MM.1S (cell line): ENCODE results near the gene LTB.

ENCODE experiments used
- DNase-seq: peaks from one replicate; pipeline ENCODE4 v3.0.0-alpha.2; 2015
- H2AFZ ChIP-seq: fragments of 300-600 bp; sonication (generic); 2 replicates; pipeline ENCODE4 v1.6.0; 2016; ENCODE audit warnings: antibody characterized with exemption, low read length
- H3F3A ChIP-seq: fragments of 300-600 bp; sonication (generic); 2 replicates; pipeline ENCODE4 v1.6.1; 2016; ENCODE audit warnings: mild to moderate bottlenecking, antibody characterized with exemption, low read length, moderate library complexity, mixed read lengths; ENCODE audit not compliant: insufficient read depth
- H3K27ac ChIP-seq: fragments of 300-600 bp; sonication (generic); 2 replicates; pipeline ENCODE4 v1.5.1; 2016; ENCODE audit warnings: mild to moderate bottlenecking, low read length
- H3K27me3 ChIP-seq: fragments of 300-600 bp; sonication (generic); replicated peaks from 2 replicates; pipeline ENCODE4 v1.6.0; 2016; ENCODE audit warnings: low read length; ENCODE audit not compliant: insufficient read depth
- H3K36me3 ChIP-seq: fragments of 300-600 bp; sonication (generic); replicated peaks from 2 replicates; pipeline ENCODE4 v1.6.1; 2016; ENCODE audit warnings: mild to moderate bottlenecking, low read length, mixed read lengths; ENCODE audit not compliant: insufficient read depth
- H3K4me1 ChIP-seq: fragments of 300-600 bp; sonication (generic); 2 replicates; pipeline ENCODE4 v1.6.1; 2016; ENCODE audit warnings: low read length, mixed read lengths
- H3K4me2 ChIP-seq: fragments of 300-600 bp; sonication (generic); 2 replicates; pipeline ENCODE4 v1.6.0; 2016; ENCODE audit warnings: low read depth, low read length
- H3K4me3 ChIP-seq: fragments of 300-600 bp; sonication (generic); 2 replicates; pipeline ENCODE4 v1.5.1; 2016; ENCODE audit warnings: low read length, mixed read lengths
- H3K79me2 ChIP-seq: fragments of 300-600 bp; sonication (generic); 2 replicates; pipeline ENCODE4 v1.6.1; 2016; ENCODE audit warnings: mixed run types, low read length, mixed read lengths
- H3K9ac ChIP-seq: fragments of 300-600 bp; sonication (generic); 2 replicates; pipeline ENCODE4 v1.6.1; 2016; ENCODE audit warnings: low read length, mixed read lengths
- H3K9me2 ChIP-seq: fragments of 300-600 bp; sonication (generic); replicated peaks from 2 replicates; pipeline ENCODE4 v1.6.1; 2016; ENCODE audit warnings: mild to moderate bottlenecking, low read length, mixed read lengths; ENCODE audit not compliant: insufficient read depth
- H3K9me3 ChIP-seq: fragments of 300-600 bp; sonication (generic); replicated peaks from 2 replicates; pipeline ENCODE4 v1.6.1; 2016; ENCODE audit warnings: mild to moderate bottlenecking, low read length, mixed read lengths; ENCODE audit not compliant: insufficient read depth
- H4K20me1 ChIP-seq: fragments of 300-600 bp; sonication (generic); 2 replicates; pipeline ENCODE4 v1.6.1; 2016; ENCODE audit warnings: mild to moderate bottlenecking, low read length, moderate library complexity, mixed read lengths; ENCODE audit not compliant: insufficient read depth
- CTCF ChIP-seq: fragments of 300-600 bp; sonication (generic); IDR thresholded peaks from 2 replicates; pipeline ENCODE4 v1.5.1; 2016; ENCODE audit warnings: antibody characterized with exemption, low read length, mixed read lengths
- EZH2 ChIP-seq: fragments of 300-600 bp; sonication (generic); optimal IDR thresholded peaks from 2 replicates; pipeline ENCODE3; 2017; ENCODE audit warnings: low read depth, mild to moderate bottlenecking, antibody characterized with exemption, low read length, mixed read lengths
- EZH2phosphoT487 ChIP-seq: fragments of 300-600 bp; sonication (generic); IDR thresholded peaks from 2 replicates; pipeline ENCODE4 v1.6.1; 2018; ENCODE audit warnings: antibody characterized with exemption, low read length

Gene LTB

GRCh38 chr6:31559606-31559957 is 22.6 kb downstream of the LTB start:
- Histone ChIP-seq H3K27me3 (0 out of 2 replicates have a peak, but pooled peaks cover 7% of the 10 kb centered on the region), H3K9ac (no peak overlapping the region), H3K79me2 (no peaks in the 10 kb centered on the region), H2AFZ (no peak overlapping the region), H3K4me1 (peaks cover 32% of the 10 kb centered on the region), H3K9me3 (no peaks in the 10 kb centered on the region), H3K36me3 (no peaks in the 10 kb centered on the region), H3F3A (peaks cover 15% of the 10 kb centered on the region), H3K9me2 (no peaks in the 10 kb centered on the region), H3K4me3 (no peak overlapping the region), H3K27ac (no peak overlapping the region), H3K4me2 (peak overlapping the region; percentile 67), H4K20me1 (peaks cover 10% of the 10 kb centered on the region; the same call in 1 of the 2 replicates)
- no peak for DNase-seq
- TF ChIP-seq CTCF (no peak), EZH2 (no peak), EZH2phosphoT487 (no peak)

- Histone ChIP-seq H3K36me3 (no peaks in the 10 kb centered on the region), H3K4me3 (no peak overlapping the region), H4K20me1 (peaks cover 10% of the 10 kb centered on the region; the same call in 1 of the 2 replicates), H3K4me1 (peaks cover 32% of the 10 kb centered on the region), H3K4me2 (peak overlapping the region; percentile 67), H3K9me2 (no peaks in the 10 kb centered on the region), H3K9ac (no peak overlapping the region), H3F3A (peaks cover 15% of the 10 kb centered on the region), H3K9me3 (no peaks in the 10 kb centered on the region), H2AFZ (no peak overlapping the region), H3K27me3 (0 out of 2 replicates have a peak, but pooled peaks cover 7% of the 10 kb centered on the region), H3K79me2 (no peaks in the 10 kb centered on the region), H3K27ac (no peak overlapping the region)
- DNase-seq = no peak
- TF ChIP-seq EZH2phosphoT487 = no peak
- TF ChIP-seq CTCF = no peak
- TF ChIP-seq EZH2 = no peak
These were observed 23.4 kb downstream of the LTB start for GRCh38 chr6:31558631-31559500.

- Histone ChIP-seq H3K9ac (no peak overlapping the region), H3K79me2 (no peaks in the 10 kb centered on the region), H3K27me3 (0 out of 2 replicates have a peak, but pooled peaks cover 7% of the 10 kb centered on the region), H2AFZ (no peak overlapping the region), H3K27ac (no peak overlapping the region), H3K36me3 (no peaks in the 10 kb centered on the region), H3K4me2 (no peak overlapping the region), H3K9me3 (no peaks in the 10 kb centered on the region), H3K4me1 (peaks cover 32% of the 10 kb centered on the region), H4K20me1 (peaks cover 10% of the 10 kb centered on the region; the same call in 1 of the 2 replicates), H3K4me3 (no peak overlapping the region), H3F3A (peaks cover 15% of the 10 kb centered on the region), H3K9me2 (no peaks in the 10 kb centered on the region)
- DNase-seq = no peak
- no peak for TF ChIP-seq EZH2phosphoT487
- no peak for TF ChIP-seq EZH2
- no peak for TF ChIP-seq CTCF
These were observed 24.0 kb downstream of the LTB start for GRCh38 chr6:31558318-31558625.
